HG03066 (cell line): ENCODE data around the gene AGXT2.
"Not testable (repeated sequence)": the region's sequence is repeated elsewhere in the genome, so short reads cannot be mapped to it uniquely, and the experiment has no call there.

Experiments
- ATAC-seq: cut with Tn5 transposase; IDR thresholded peaks from one replicate; pipeline ENCODE4 v1.9.1; 2021; ENCODE audit warnings: low read depth; ENCODE audit not compliant: unreplicated experiment

Gene AGXT2

DNA sequence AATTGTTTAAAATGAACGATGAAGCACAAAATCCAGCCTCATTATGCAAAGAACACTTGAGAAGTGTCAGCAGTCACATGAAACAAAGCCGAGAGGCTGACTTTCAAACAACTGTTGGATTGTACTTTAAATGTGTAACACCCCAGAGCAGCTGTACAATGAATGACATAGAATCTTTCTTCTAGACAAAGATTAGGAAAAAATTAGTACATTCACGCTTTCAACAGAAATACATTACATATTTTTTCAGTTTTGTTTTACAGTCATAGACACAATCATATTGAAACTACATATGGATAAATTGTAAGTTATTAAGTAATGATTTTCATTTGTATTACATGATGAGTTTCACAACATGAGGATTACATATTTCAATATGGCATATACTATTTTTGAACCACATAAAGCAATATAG is 10.6 kb upstream of the AGXT2 start:
- ATAC-seq = peak; percentile 78

DNA sequence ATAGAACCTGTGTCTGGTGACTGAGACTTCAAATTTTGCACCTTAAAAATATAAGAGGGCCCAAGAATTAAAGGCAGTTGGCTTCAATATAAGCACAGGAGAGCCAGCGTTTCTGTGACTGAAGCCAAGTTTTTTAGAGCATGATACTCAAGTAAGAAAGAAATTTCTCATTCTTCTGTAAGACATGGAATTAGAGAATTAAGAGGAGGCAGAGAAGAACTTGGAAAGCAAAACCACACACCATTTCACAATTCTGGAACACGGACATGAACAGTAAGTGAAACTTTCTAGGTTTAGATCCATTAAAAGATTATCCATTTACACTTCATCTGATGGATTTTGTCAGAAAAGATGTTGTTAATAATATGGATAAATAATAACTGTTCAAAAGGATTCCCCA is 8.9 kb upstream of the AGXT2 start:
- no peak for ATAC-seq

DNA sequence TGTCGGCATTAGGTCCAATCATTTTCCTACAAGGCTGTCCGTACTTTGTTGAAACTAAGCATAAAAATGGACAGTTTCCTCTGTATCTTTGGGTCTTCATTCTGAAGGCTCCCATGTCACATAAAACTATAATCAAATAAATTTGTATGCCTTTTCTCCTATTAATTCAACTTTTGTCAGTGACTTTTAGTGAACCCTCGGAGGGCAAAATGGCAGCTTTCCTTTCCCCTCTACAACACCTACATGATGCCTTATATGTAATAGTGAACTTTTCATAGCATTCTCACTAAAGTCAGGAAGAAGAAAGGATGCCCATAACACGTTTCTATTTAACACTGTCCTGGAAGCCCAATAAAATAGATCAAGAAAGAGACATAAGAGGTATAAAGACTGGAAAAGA is 5.1 kb upstream of the AGXT2 start:
- ATAC-seq = no peak

- no peak for ATAC-seq
Observed at GRCh38 chr5:35050541-35051126, 2.9 kb upstream of the AGXT2 start.

- no peak for ATAC-seq
Observed at GRCh38 chr5:35048910-35049309, 1.2 kb upstream of the AGXT2 start.

- ATAC-seq = no peak
Observed at GRCh38 chr5:35046774-35047173, 975 bp downstream of the AGXT2 start.

DNA sequence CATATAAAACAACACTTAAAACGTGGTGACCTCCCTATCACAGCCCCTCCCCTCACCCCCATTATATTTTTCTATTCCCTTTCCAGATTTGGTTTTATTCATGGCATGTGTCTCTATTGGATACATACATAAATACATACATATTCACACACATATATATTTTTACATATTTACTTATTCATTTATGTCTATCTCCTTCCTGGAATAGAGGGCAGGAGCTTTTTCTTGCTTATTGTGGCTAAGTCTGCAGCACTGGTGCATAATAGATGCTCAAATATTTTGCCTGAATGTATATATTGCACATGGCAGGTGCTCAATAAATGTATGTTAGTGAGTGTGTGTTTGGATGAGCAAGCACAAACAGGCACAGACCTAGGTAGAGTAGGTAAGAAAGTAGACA is 2.5 kb downstream of the AGXT2 start:
- ATAC-seq = no peak

GRCh38 chr5:35044649-35045048 is 3.1 kb downstream of the AGXT2 start:
- no peak for ATAC-seq

DNA sequence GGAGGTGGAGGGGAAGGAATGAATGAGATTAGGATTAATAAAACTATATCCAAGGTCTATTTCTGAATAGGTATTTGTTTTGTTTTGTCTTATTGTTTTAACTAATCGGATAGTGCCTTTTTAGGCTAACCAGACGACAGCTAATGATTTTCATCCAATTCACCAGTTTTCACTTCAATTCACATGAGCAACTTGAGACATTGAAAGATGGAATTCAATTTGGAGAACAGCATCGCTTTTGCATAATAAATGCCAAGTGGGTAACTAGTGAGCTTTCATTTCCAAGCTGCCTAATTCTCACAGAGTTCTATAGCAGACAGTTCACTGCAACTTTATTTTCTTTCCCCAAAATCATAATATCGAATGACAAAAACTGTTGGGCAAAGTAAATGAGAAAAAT is 5.0 kb downstream of the AGXT2 start:
- ATAC-seq = no peak

DNA sequence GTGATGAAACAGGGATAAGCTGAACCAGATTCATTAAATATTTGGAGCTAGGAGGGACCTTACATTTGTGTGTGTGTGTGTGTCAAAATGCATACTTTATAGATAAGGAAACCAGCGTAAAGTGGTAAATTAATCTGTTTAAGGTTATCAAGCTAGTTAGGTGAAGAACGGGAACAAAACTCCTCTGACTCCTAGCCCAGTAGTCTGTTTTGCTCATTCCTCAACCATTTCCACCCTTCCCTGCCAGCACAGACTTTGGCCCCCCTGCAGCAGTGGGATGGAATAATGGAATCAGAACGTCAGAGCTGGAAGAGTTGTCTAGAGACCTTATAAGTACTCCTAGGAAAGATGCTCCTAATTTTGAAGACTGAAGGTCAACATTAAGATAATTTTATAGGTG is 6.5 kb downstream of the AGXT2 start:
- ATAC-seq = no peak

GRCh38 chr5:35038891-35039290 is 8.9 kb downstream of the AGXT2 start:
- no peak for ATAC-seq

GRCh38 chr5:35036536-35036935 is 11.2 kb downstream of the AGXT2 start:
- no peak for ATAC-seq

- ATAC-seq = not testable (repeated sequence)
Observed at GRCh38 chr5:35035929-35036328, 11.8 kb downstream of the AGXT2 start.

GRCh38 chr5:35035271-35035670 is 12.5 kb downstream of the AGXT2 start:
- no peak for ATAC-seq

DNA sequence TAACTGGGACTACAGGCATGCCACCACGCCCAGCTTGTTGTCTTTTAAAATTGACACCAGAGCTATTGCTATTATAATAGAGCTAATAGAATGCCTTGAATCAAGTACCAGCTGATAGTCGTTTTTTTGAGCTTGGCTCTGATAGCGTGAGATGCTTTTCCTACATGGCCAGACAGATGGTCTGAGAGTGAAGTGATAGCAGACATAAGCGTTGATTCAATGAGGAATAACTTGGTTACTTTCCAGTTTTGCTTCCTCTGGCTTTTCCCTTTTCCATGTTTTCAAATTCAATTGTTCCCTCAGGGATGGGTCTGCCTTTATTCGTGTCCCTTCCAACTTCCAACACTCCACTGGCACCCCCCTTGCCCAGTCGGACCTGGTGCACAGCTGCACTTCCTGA is 15.4 kb downstream of the AGXT2 start:
- no peak for ATAC-seq

- ATAC-seq = no peak
Observed at GRCh38 chr5:35031276-35031675, 16.5 kb downstream of the AGXT2 start.

DNA sequence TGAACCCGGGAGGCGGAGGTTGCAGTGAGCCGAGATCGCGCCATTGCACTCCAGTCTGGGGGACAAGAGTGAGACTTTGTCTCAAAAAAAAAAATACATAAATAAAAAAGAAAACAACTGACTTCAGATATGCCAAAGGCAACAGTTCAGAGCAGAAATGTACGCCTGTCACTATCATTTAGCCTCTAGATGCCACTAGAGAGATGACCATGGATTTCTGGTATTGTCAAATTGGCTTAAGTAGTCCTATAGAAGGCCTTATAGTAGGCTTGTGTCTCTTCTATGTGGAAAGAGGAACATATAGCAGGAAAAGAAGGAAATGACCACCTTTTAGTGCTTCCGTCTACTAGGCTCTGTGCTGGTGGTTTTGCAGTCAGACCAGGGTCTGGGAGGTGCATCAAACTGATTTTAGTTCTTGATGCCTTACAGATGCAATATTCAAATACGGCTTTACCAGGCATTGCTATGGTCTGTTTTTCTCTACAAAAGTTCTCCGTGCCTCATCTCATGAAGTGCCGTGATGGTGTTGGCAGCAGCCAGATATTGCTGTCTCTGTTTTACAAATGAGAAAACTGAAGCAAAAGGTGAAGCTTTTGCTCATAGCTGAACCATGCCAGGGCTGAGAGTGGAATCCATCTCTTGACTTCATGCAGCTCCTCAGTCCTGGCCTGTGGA is 17.2 kb downstream of the AGXT2 start:
- ATAC-seq = no peak

GRCh38 chr5:35029333-35029732 is 18.4 kb downstream of the AGXT2 start:
- ATAC-seq = no peak

DNA sequence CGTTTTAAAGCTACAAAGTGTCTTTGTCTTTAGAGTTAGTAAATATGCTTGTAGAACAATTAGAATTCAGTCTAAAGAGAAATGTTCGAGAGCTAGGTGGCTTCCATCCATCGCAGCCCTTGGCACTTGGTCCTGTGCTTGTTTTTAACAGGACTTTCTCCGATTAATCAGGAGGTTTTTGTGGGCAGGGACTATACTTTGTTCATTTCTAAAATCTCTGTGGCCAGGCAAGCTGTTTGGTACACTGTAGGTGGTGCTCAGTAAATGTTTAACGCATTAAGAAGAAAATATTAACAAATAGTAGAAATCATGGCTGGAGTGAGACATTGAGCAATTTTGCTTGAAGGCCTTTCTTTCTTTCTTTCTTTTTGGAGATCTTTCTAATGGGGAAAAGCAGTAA is 20.8 kb downstream of the AGXT2 start:
- no peak for ATAC-seq

DNA sequence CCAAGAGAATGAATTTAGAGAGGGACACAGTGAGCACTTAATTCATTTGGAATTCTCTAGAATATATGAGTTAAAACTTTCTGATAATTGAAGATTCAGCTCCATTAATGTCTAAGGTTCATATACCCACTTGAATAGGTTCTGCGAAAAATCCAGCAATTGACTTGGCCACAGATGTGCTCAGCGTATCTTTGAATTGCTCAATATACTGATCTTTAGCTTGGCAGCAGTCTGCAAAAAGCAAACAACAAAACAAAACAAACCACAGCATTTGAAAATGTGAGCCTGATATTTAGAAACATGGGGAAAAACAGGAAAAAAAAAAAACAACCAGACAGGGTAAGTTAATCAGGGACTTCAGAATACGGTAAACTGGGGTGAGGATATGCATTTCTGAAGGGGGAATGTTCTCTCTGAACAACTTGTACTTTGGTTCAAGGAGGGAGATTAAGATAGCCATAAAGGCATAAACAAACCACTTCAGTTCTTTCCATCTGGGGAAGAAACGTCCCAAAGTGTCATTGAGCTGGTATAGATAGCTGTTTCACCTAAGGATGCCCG is 21.4 kb downstream of the AGXT2 start:
- no peak for ATAC-seq

DNA sequence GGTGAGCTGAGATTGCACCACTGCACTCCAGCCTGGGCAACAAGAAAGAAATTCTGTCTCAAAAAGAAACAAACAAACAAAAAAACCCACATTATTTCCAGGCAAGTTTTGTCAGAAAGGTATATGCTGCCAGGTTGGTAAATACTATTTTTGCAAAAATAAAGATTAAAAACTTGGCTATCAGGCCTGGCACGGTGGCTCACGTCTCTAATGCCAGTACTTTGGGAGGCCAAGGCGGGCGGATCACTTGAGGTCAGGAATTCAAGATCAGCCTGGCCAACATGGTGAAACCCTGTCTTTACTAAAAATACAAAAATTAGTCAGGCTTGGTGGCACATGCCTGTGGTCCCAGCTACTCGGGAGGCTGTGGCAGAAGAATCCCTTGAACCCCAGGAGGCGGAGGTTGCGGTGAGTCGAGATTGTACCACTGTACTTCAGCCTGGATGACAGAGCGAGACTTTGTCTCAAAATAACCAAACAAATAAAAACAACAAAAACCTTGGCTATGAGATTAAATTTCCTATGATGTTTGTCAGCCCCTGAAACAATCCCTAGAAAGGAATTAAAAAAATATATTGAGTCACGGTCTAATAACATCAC is 22.7 kb downstream of the AGXT2 start:
- ATAC-seq = no peak
